H9 (cell line): ENCODE results near the gene ZNF627. TPM values are rescaled to one million over a fixed set of nuclear protein-coding genes. Genes with fewer than 3 reads are reported as not detected.

Source experiments
- DNase-seq: peaks from one replicate; pipeline ENCODE4 v3.0.0-alpha.2; 2017
- H2AFZ ChIP-seq: one replicate; pipeline ENCODE4 v1.6.1; 2013; ENCODE audit warnings: mild to moderate bottlenecking, low read length, control low read depth, moderate library complexity
- H2AK5ac ChIP-seq: 2 replicates; pipeline ENCODE4 v1.6.1; 2013; ENCODE audit warnings: low read length, control low read depth, mixed read lengths; ENCODE audit not compliant: insufficient read length
- H2BK120ac ChIP-seq: one replicate; pipeline ENCODE4 v1.6.1; 2013; ENCODE audit warnings: low read depth, mild to moderate bottlenecking, low read length, control low read depth, inconsistent platforms; ENCODE audit not compliant: poor library complexity, severe bottlenecking
- H2BK12ac ChIP-seq: 2 replicates; pipeline ENCODE4 v1.6.1; 2013; ENCODE audit warnings: low read length, control low read depth, mixed read lengths, low read depth; ENCODE audit not compliant: insufficient read length
- H2BK15ac ChIP-seq: 2 replicates; pipeline ENCODE4 v1.6.1; 2013; ENCODE audit warnings: low read depth, low read length, control low read depth
- H2BK20ac ChIP-seq: one replicate; pipeline ENCODE4 v1.6.1; 2013; ENCODE audit warnings: low read depth, mild to moderate bottlenecking, low read length, control low read depth, inconsistent platforms; ENCODE audit not compliant: poor library complexity, severe bottlenecking
- H2BK5ac ChIP-seq: 2 replicates; pipeline ENCODE4 v1.6.1; 2013; ENCODE audit warnings: low read length, control low read depth, mixed read lengths; ENCODE audit not compliant: insufficient read length
- H3K14ac ChIP-seq: 2 replicates; pipeline ENCODE4 v1.6.1; 2013; ENCODE audit warnings: low read length, control low read depth; ENCODE audit not compliant: insufficient read depth
- H3K18ac ChIP-seq: 2 replicates; pipeline ENCODE4 v1.6.1; 2013; ENCODE audit warnings: low read depth, mild to moderate bottlenecking, mixed read lengths, low read length, control low read depth; ENCODE audit not compliant: insufficient read length
- H3K23ac ChIP-seq: 2 replicates; pipeline ENCODE4 v1.6.1; 2013; ENCODE audit warnings: low read length, control low read depth, mixed read lengths, low read depth; ENCODE audit not compliant: insufficient read length
- H3K23me2 ChIP-seq: 2 replicates; pipeline ENCODE4 v1.6.1; 2013; ENCODE audit warnings: low read depth, mild to moderate bottlenecking, mixed read lengths, low read length, control low read depth; ENCODE audit not compliant: insufficient read length, poor library complexity, severe bottlenecking
- H3K27ac ChIP-seq: 2 replicates; pipeline ENCODE4 v1.5.1; 2013; ENCODE audit warnings: low read length, control low read depth, mixed read lengths, low read depth; ENCODE audit not compliant: insufficient read length
- H3K27me3 ChIP-seq: 2 replicates; pipeline ENCODE4 v1.6.1; 2013; ENCODE audit warnings: low read length, control low read depth, inconsistent platforms; ENCODE audit not compliant: insufficient read depth
- H3K4ac ChIP-seq: 2 replicates; pipeline ENCODE4 v1.6.1; 2013; ENCODE audit warnings: low read depth, mild to moderate bottlenecking, control low read depth, inconsistent platforms, low read length, moderate library complexity
- H3K4me1 ChIP-seq: 2 replicates; pipeline ENCODE4 v1.6.1; 2013; ENCODE audit warnings: low read length, control low read depth, inconsistent platforms; ENCODE audit not compliant: insufficient read depth
- H3K4me2 ChIP-seq: 2 replicates; pipeline ENCODE4 v1.6.1; 2013; ENCODE audit warnings: low read length, control low read depth, mixed read lengths; ENCODE audit not compliant: insufficient read length, insufficient read depth
- H3K56ac ChIP-seq: 2 replicates; pipeline ENCODE4 v1.6.1; 2013; ENCODE audit warnings: low read depth, mild to moderate bottlenecking, mixed read lengths, low read length, control low read depth; ENCODE audit not compliant: insufficient read length
- H3K79me1 ChIP-seq: 2 replicates; pipeline ENCODE4 v1.6.1; 2013; ENCODE audit warnings: low read depth, mild to moderate bottlenecking, moderate library complexity, low read length, control low read depth, inconsistent platforms; ENCODE audit not compliant: insufficient read depth, poor library complexity, severe bottlenecking
- H3K79me2 ChIP-seq: 2 replicates; pipeline ENCODE4 v1.6.1; 2013; ENCODE audit warnings: low read length, control low read depth, inconsistent platforms; ENCODE audit not compliant: insufficient read depth
- H3K9ac ChIP-seq: 2 replicates; pipeline ENCODE4 v1.6.1; 2013; ENCODE audit warnings: low read length, control low read depth, mixed read lengths; ENCODE audit not compliant: insufficient read length; ENCODE audit errors: extremely low read depth
- H3K9me3 ChIP-seq: one replicate; pipeline ENCODE4 v1.6.1; 2013; ENCODE audit warnings: low read depth, low read length, inconsistent platforms; ENCODE audit not compliant: control insufficient read depth
- H3T11ph ChIP-seq: one replicate; pipeline ENCODE4 v1.6.1; 2013; ENCODE audit warnings: mild to moderate bottlenecking, low read length, control low read depth, inconsistent platforms
- H4K20me1 ChIP-seq: one replicate; pipeline ENCODE4 v1.6.1; 2013; ENCODE audit not compliant: control insufficient read depth, insufficient read length, insufficient read depth
- H4K5ac ChIP-seq: 2 replicates; pipeline ENCODE4 v1.6.1; 2013; ENCODE audit warnings: low read depth, mild to moderate bottlenecking, mixed read lengths, low read length, control low read depth; ENCODE audit not compliant: insufficient read length
- H4K8ac ChIP-seq: replicated peaks from 2 replicates; pipeline ENCODE4 v1.6.1; 2013; ENCODE audit warnings: low read length, control low read depth, mixed read lengths, low read depth; ENCODE audit not compliant: insufficient read length
- H4K91ac ChIP-seq: 2 replicates; pipeline ENCODE4 v1.6.1; 2013; ENCODE audit warnings: low read depth, mild to moderate bottlenecking, moderate library complexity, mixed read lengths, low read length, control low read depth; ENCODE audit not compliant: insufficient read length
- H3K27ac Mint-ChIP-seq, 3 experiments: 2 replicates in 2 of 3; 3 replicates in 1 of 3; pipeline ENCODE4 v1.8.0; 2020 to 2021; ENCODE audit warnings: mixed read lengths in 3 of 3, mild to moderate bottlenecking in 1 of 3, moderate library complexity in 1 of 3
- H3K27me3 Mint-ChIP-seq: 2 replicates; pipeline ENCODE4 v1.8.0; 2021; ENCODE audit warnings: low read depth, mild to moderate bottlenecking, moderate library complexity, mixed read lengths
- H3K36me3 Mint-ChIP-seq, 3 experiments: 2 replicates in 2 of 3; 3 replicates in 1 of 3; pipeline ENCODE4 v1.8.0; 2020 to 2021; ENCODE audit warnings: low read depth in 3 of 3, mixed read lengths in 3 of 3; ENCODE audit not compliant: insufficient read depth in 1 of 3
- H3K4me1 Mint-ChIP-seq, 2 experiments: 2 replicates each; pipeline ENCODE4 v1.8.0; 2020; ENCODE audit warnings: mixed read lengths in 2 of 2
- H3K4me3 Mint-ChIP-seq, 2 experiments: 2 replicates in 1 of 2; 3 replicates in 1 of 2; pipeline ENCODE4 v1.8.0; 2020 to 2021; ENCODE audit warnings: mild to moderate bottlenecking in 2 of 2, mixed read lengths in 2 of 2, moderate library complexity in 1 of 2
- H3K9me3 Mint-ChIP-seq, 2 experiments: 2 replicates in 1 of 2; 3 replicates in 1 of 2; pipeline ENCODE4 v1.8.0; 2020; ENCODE audit warnings: mild to moderate bottlenecking in 2 of 2, mixed read lengths in 2 of 2, moderate library complexity in 1 of 2
- CTCF ChIP-seq: fragments of 200-600 bp; sonication (generic); conservative IDR thresholded peaks from 3 replicates; pipeline ENCODE4 v1.8.0; 2021; ENCODE audit warnings: antibody characterized with exemption, mild to moderate bottlenecking
- WGBS: extraction: QIAGEN DNeasy Blood & Tissue Kit; methylation state at CpG from one replicate; pipeline ENCODE4 v1.1.7; 2013; ENCODE audit warnings: missing lambda C conversion rate, low lambda C conversion rate, mixed read lengths; ENCODE audit not compliant: insufficient read length; ENCODE audit errors: extremely low coverage; 5-methylcytosine and 5-hydroxymethylcytosine counted together
- total RNA-seq: library from RNA; stranded (reverse); gene quantifications from 2 replicates; pipeline ENCODE4 v1.2.1, GENCODE V29; 2021

The ZNF627 gene
- total RNA-seq, 1 experiment from 2014 or later = 12.8 TPM

- H4K20me1 ChIP-seq = no peaks in the 10 kb centered on the region
- no peaks in the 10 kb centered on the region for H3K79me1 ChIP-seq
- H4K91ac ChIP-seq = no peak overlapping the region
- no peak overlapping the region for H2AK5ac ChIP-seq
- H3K18ac ChIP-seq = no peak overlapping the region
- no peak overlapping the region for H3K9ac ChIP-seq
- no peak overlapping the region for H3K4me3 Mint-ChIP-seq
- no peak overlapping the region for H3K4me2 ChIP-seq
- no peak for TF ChIP-seq CTCF
- peaks cover 4% of the 10 kb centered on the region for H3K23me2 ChIP-seq
- H2BK15ac ChIP-seq = no peak overlapping the region
- H3T11ph ChIP-seq = no peak overlapping the region
- no peak for DNase-seq
- H2BK120ac ChIP-seq = no peak overlapping the region
- H2BK20ac ChIP-seq = no peak overlapping the region
- no peaks in the 10 kb centered on the region for H3K9me3 ChIP-seq
- H3K27ac Mint-ChIP-seq = 0 out of 7 replicates have a peak overlapping the region, but pooled peaks of 1 of the 3 experiments have one; percentile 30
- no peaks in the 10 kb centered on the region for H3K4me1 ChIP-seq
- no peak overlapping the region for H4K5ac ChIP-seq
- peaks cover 0 to 4% of the 10 kb centered on the region in 2 experiments; a peak in 3 of 4 replicates for H3K4me1 Mint-ChIP-seq
- H4K8ac ChIP-seq = no peak overlapping the region
- no peak overlapping the region for H3K14ac ChIP-seq
- H2BK12ac ChIP-seq = no peak overlapping the region
- H3K79me2 ChIP-seq = no peaks in the 10 kb centered on the region
- H3K56ac ChIP-seq = no peak overlapping the region
- no peak overlapping the region for H2AFZ ChIP-seq
- no peaks in the 10 kb centered on the region for H3K9me3 Mint-ChIP-seq
- peaks cover 8% of the 10 kb centered on the region for H3K27me3 Mint-ChIP-seq
- WGBS = no CpG with 5 or more reads among the region's 3 CpGs
- no peak overlapping the region for H3K27ac ChIP-seq
- no peaks in the 10 kb centered on the region for H3K27me3 ChIP-seq
- no peak overlapping the region for H3K4ac ChIP-seq
- H2BK5ac ChIP-seq = no peak overlapping the region
- H3K36me3 Mint-ChIP-seq = no peaks in the 10 kb centered on the region
- no peak overlapping the region for H3K23ac ChIP-seq
Observed at GRCh38 chr19:11581740-11582139, 15.5 kb upstream of the ZNF627 start.
